Large intestine (tissue), 3 donors: ENCODE data around the gene ATP11A. TPM values are rescaled to one million over a fixed set of nuclear protein-coding genes. Genes with fewer than 3 reads are reported as not detected.
A peak's percentile ranks its signal among the peaks of the same experiment; 100 is the strongest.

Experiments
- DNase-seq, 2 donors: peaks; one replicate each; pipeline versions ENCODE4 v3.0.0 to v3.0.0-alpha.2; 2013
- H3K27ac ChIP-seq: one replicate; pipeline ENCODE4 v1.5.1; 2013; ENCODE audit warnings: low read length
- H3K27me3 ChIP-seq: 2 replicates; pipeline ENCODE4 v1.6.1; 2013; ENCODE audit warnings: low read length; ENCODE audit not compliant: control insufficient read depth, insufficient read depth
- H3K36me3 ChIP-seq: 2 replicates; pipeline ENCODE4 v1.6.1; 2013; ENCODE audit warnings: low read length; ENCODE audit not compliant: control insufficient read depth, insufficient read depth
- H3K4me1 ChIP-seq: one replicate; pipeline ENCODE4 v1.6.1; 2013; ENCODE audit warnings: low read length; ENCODE audit not compliant: control insufficient read depth, insufficient read depth
- H3K4me3 ChIP-seq: one replicate; pipeline ENCODE4 v1.5.1; 2013; ENCODE audit warnings: low read length
- H3K9me3 ChIP-seq: one replicate; pipeline ENCODE4 v1.6.1; 2013; ENCODE audit warnings: mild to moderate bottlenecking, low read depth, low read length, moderate library complexity; ENCODE audit not compliant: control insufficient read depth
- WGBS: methylation state at CpG from one replicate; pipeline ENCODE4 v1.1.5; 2013; ENCODE audit warnings: low lambda C conversion rate; ENCODE audit not compliant: insufficient coverage; 5-methylcytosine and 5-hydroxymethylcytosine counted together
- polyA plus RNA-seq: library from polyadenylated mRNA; unstranded; fragments of 120-200 nt; gene quantifications from one replicate; pipeline ENCODE4 v1.2.1, GENCODE V29; 2013

Gene ATP11A
- polyA plus RNA-seq, 1 donor: 95.6 TPM

GRCh38 chr13:112709825-112710783, 20.3 kb downstream of the ATP11A start:
- 100% methylated on average over 1 of the region's 26 CpGs for WGBS
- DNase-seq: no peak
- no peak overlapping the region for H3K27ac ChIP-seq

GRCh38 chr13:112710855-112711527, 21.2 kb downstream of the ATP11A start:
- Histone ChIP-seq H3K4me3 (peak overlapping the region; percentile 14), H3K27ac (peak overlapping the region; percentile 85), H3K27me3 (no peaks in the 10 kb centered on the region), H3K9me3 (peaks cover 15% of the 10 kb centered on the region), H3K4me1 (peaks cover 32% of the 10 kb centered on the region), H3K36me3 (peaks cover 11% of the 10 kb centered on the region)
- WGBS: 94% methylated on average over 3 of the region's 22 CpGs
- no peak for DNase-seq

More at GRCh38 chr13:112709825-112710783, 20.3 kb downstream of the ATP11A start:
- peaks cover 13% of the 10 kb centered on the region for H3K9me3 ChIP-seq
- no peaks in the 10 kb centered on the region for H3K27me3 ChIP-seq
- peaks cover 13% of the 10 kb centered on the region for H3K36me3 ChIP-seq
- H3K4me3 ChIP-seq: no peak overlapping the region
- H3K4me1 ChIP-seq: peaks cover 32% of the 10 kb centered on the region

GRCh38 chr13:112711528-112712265, 21.9 kb downstream of the ATP11A start:
- Histone ChIP-seq H3K4me1 (peaks cover 32% of the 10 kb centered on the region), H3K36me3 (peaks cover 12% of the 10 kb centered on the region), H3K4me3 (peak overlapping the region; percentile 14), H3K27ac (peak overlapping the region; percentile 85), H3K27me3 (no peaks in the 10 kb centered on the region), H3K9me3 (peaks cover 15% of the 10 kb centered on the region)
- DNase-seq: peak; percentile 94 to 98
- WGBS: no CpG with 5 or more reads among the region's 22 CpGs

- Histone ChIP-seq H3K27ac (peak overlapping the region; percentile 85), H3K27me3 (no peaks in the 10 kb centered on the region), H3K4me1 (peaks cover 32% of the 10 kb centered on the region), H3K36me3 (peaks cover 15% of the 10 kb centered on the region), H3K9me3 (peaks cover 15% of the 10 kb centered on the region), H3K4me3 (no peak overlapping the region)
- DNase-seq: no peak
- 94% methylated on average over 3 of the region's 20 CpGs for WGBS
These were observed 22.8 kb downstream of the ATP11A start for GRCh38 chr13:112712451-112713207.

GRCh38 chr13:112713517-112714253, 23.8 kb downstream of the ATP11A start:
- peaks cover 15% of the 10 kb centered on the region for H3K9me3 ChIP-seq
- H3K36me3 ChIP-seq: peaks cover 15% of the 10 kb centered on the region
- DNase-seq: no peak
- no peaks in the 10 kb centered on the region for H3K27me3 ChIP-seq
- H3K27ac ChIP-seq: no peak overlapping the region
- 87% methylated on average over 4 of the region's 16 CpGs for WGBS
- H3K4me3 ChIP-seq: no peak overlapping the region
- H3K4me1 ChIP-seq: peaks cover 32% of the 10 kb centered on the region

- H3K27me3 ChIP-seq: no peaks in the 10 kb centered on the region
- H3K4me3 ChIP-seq: no peak overlapping the region
- H3K9me3 ChIP-seq: peaks cover 15% of the 10 kb centered on the region
- peaks cover 30% of the 10 kb centered on the region for H3K4me1 ChIP-seq
- DNase-seq: no peak
- WGBS: no CpG with 5 or more reads among the region's 23 CpGs
- no peak overlapping the region for H3K27ac ChIP-seq
- H3K36me3 ChIP-seq: peaks cover 15% of the 10 kb centered on the region
These were observed 24.7 kb downstream of the ATP11A start for GRCh38 chr13:112714376-112715174.

GRCh38 chr13:112715210-112715609, 25.4 kb downstream of the ATP11A start:
- H3K27me3 ChIP-seq: no peaks in the 10 kb centered on the region
- H3K9me3 ChIP-seq: peaks cover 15% of the 10 kb centered on the region
- H3K36me3 ChIP-seq: peaks cover 15% of the 10 kb centered on the region
- WGBS: no CpG with 5 or more reads among the region's 5 CpGs
- no peak overlapping the region for H3K4me3 ChIP-seq
- H3K4me1 ChIP-seq: peaks cover 28% of the 10 kb centered on the region
- no peak overlapping the region for H3K27ac ChIP-seq
- no peak for DNase-seq

- no peak for DNase-seq
- H3K4me3 ChIP-seq: no peak overlapping the region
- WGBS: no CpG with 5 or more reads among the region's 13 CpGs
- peaks cover 27% of the 10 kb centered on the region for H3K4me1 ChIP-seq
- peaks cover 15% of the 10 kb centered on the region for H3K9me3 ChIP-seq
- peaks cover 15% of the 10 kb centered on the region for H3K36me3 ChIP-seq
- H3K27me3 ChIP-seq: no peaks in the 10 kb centered on the region
- no peak overlapping the region for H3K27ac ChIP-seq
These were observed 26.1 kb downstream of the ATP11A start for GRCh38 chr13:112715715-112716460.
